ENCODE data around the gene AMOTL2. TPM values are rescaled to one million over a fixed set of nuclear protein-coding genes. Genes with fewer than 3 reads are reported as not detected.

AMOTL2 gene
- total RNA-seq, 1 donor = 236 TPM

GRCh38 chr3:134372396-134373270 is 1.6 kb downstream of the AMOTL2 start:
- peak overlapping the region; percentile 93 for H3K4me3 ChIP-seq (ENCODE audit: low read depth, low read length)
- TF ChIP-seq CTCF (IDR thresholded peaks at IDR 0.05; ENCODE audit: insufficient read depth, low read depth, low read length) = no peak
- no peak for DNase-seq (ENCODE audit: low read depth)

GRCh38 chr3:134371542-134372324 is 2.5 kb downstream of the AMOTL2 start:
- H3K4me3 ChIP-seq (ENCODE audit: low read depth, low read length) = peak overlapping the region; percentile 93
- peak; percentile 1 for TF ChIP-seq CTCF (IDR thresholded peaks at IDR 0.05; ENCODE audit: insufficient read depth, low read depth, low read length)
- DNase-seq (ENCODE audit: low read depth) = no peak

- peak overlapping the region; percentile 93 for H3K4me3 ChIP-seq (ENCODE audit: low read depth, low read length)
- no peak for TF ChIP-seq CTCF (IDR thresholded peaks at IDR 0.05; ENCODE audit: insufficient read depth, low read depth, low read length)
- DNase-seq (ENCODE audit: low read depth) = no peak
Observed at GRCh38 chr3:134370611-134371531, 3.4 kb downstream of the AMOTL2 start.

GRCh38 chr3:134369861-134370596 is 4.2 kb downstream of the AMOTL2 start:
- no peak for TF ChIP-seq CTCF (IDR thresholded peaks at IDR 0.05; ENCODE audit: insufficient read depth, low read depth, low read length)
- no peak for DNase-seq (ENCODE audit: low read depth)
- peak overlapping the region; percentile 7 for H3K4me3 ChIP-seq (ENCODE audit: low read depth, low read length)

GRCh38 chr3:134369231-134369741 is 5.0 kb downstream of the AMOTL2 start:
- DNase-seq (ENCODE audit: low read depth) = peak; percentile 61
- no peak for TF ChIP-seq CTCF (IDR thresholded peaks at IDR 0.05; ENCODE audit: insufficient read depth, low read depth, low read length)

More at GRCh38 chr3:134369231-134369741, 5.0 kb downstream of the AMOTL2 start:
- no peak overlapping the region for H3K4me3 ChIP-seq (ENCODE audit: low read depth, low read length)

Data from fibroblast of villous mesenchyme (primary cell).